H9 (cell line): ENCODE measurements around the gene LPAR1. TPM values are rescaled to one million over a fixed set of nuclear protein-coding genes. Genes with fewer than 3 reads are reported as not detected.

Experiments used
- DNase-seq: peaks from one replicate; pipeline ENCODE4 v3.0.0-alpha.2; 2017
- H2AFZ ChIP-seq: one replicate; pipeline ENCODE4 v1.6.1; 2013; ENCODE audit warnings: mild to moderate bottlenecking, low read length, control low read depth, moderate library complexity
- H2AK5ac ChIP-seq: 2 replicates; pipeline ENCODE4 v1.6.1; 2013; ENCODE audit warnings: low read length, control low read depth, mixed read lengths; ENCODE audit not compliant: insufficient read length
- H2BK120ac ChIP-seq: one replicate; pipeline ENCODE4 v1.6.1; 2013; ENCODE audit warnings: low read depth, mild to moderate bottlenecking, low read length, control low read depth, inconsistent platforms; ENCODE audit not compliant: poor library complexity, severe bottlenecking
- H2BK12ac ChIP-seq: 2 replicates; pipeline ENCODE4 v1.6.1; 2013; ENCODE audit warnings: low read length, control low read depth, mixed read lengths, low read depth; ENCODE audit not compliant: insufficient read length
- H2BK15ac ChIP-seq: 2 replicates; pipeline ENCODE4 v1.6.1; 2013; ENCODE audit warnings: low read depth, low read length, control low read depth
- H2BK20ac ChIP-seq: one replicate; pipeline ENCODE4 v1.6.1; 2013; ENCODE audit warnings: low read depth, mild to moderate bottlenecking, low read length, control low read depth, inconsistent platforms; ENCODE audit not compliant: poor library complexity, severe bottlenecking
- H2BK5ac ChIP-seq: 2 replicates; pipeline ENCODE4 v1.6.1; 2013; ENCODE audit warnings: low read length, control low read depth, mixed read lengths; ENCODE audit not compliant: insufficient read length
- H3K14ac ChIP-seq: 2 replicates; pipeline ENCODE4 v1.6.1; 2013; ENCODE audit warnings: low read length, control low read depth; ENCODE audit not compliant: insufficient read depth
- H3K18ac ChIP-seq: 2 replicates; pipeline ENCODE4 v1.6.1; 2013; ENCODE audit warnings: low read depth, mild to moderate bottlenecking, mixed read lengths, low read length, control low read depth; ENCODE audit not compliant: insufficient read length
- H3K23ac ChIP-seq: 2 replicates; pipeline ENCODE4 v1.6.1; 2013; ENCODE audit warnings: low read length, control low read depth, mixed read lengths, low read depth; ENCODE audit not compliant: insufficient read length
- H3K23me2 ChIP-seq: 2 replicates; pipeline ENCODE4 v1.6.1; 2013; ENCODE audit warnings: low read depth, mild to moderate bottlenecking, mixed read lengths, low read length, control low read depth; ENCODE audit not compliant: insufficient read length, poor library complexity, severe bottlenecking
- H3K27ac ChIP-seq: 2 replicates; pipeline ENCODE4 v1.5.1; 2013; ENCODE audit warnings: low read length, control low read depth, mixed read lengths, low read depth; ENCODE audit not compliant: insufficient read length
- H3K27me3 ChIP-seq: 2 replicates; pipeline ENCODE4 v1.6.1; 2013; ENCODE audit warnings: low read length, control low read depth, inconsistent platforms; ENCODE audit not compliant: insufficient read depth
- H3K4ac ChIP-seq: 2 replicates; pipeline ENCODE4 v1.6.1; 2013; ENCODE audit warnings: low read depth, mild to moderate bottlenecking, control low read depth, inconsistent platforms, low read length, moderate library complexity
- H3K4me1 ChIP-seq: 2 replicates; pipeline ENCODE4 v1.6.1; 2013; ENCODE audit warnings: low read length, control low read depth, inconsistent platforms; ENCODE audit not compliant: insufficient read depth
- H3K4me2 ChIP-seq: 2 replicates; pipeline ENCODE4 v1.6.1; 2013; ENCODE audit warnings: low read length, control low read depth, mixed read lengths; ENCODE audit not compliant: insufficient read length, insufficient read depth
- H3K56ac ChIP-seq: 2 replicates; pipeline ENCODE4 v1.6.1; 2013; ENCODE audit warnings: low read depth, mild to moderate bottlenecking, mixed read lengths, low read length, control low read depth; ENCODE audit not compliant: insufficient read length
- H3K79me1 ChIP-seq: 2 replicates; pipeline ENCODE4 v1.6.1; 2013; ENCODE audit warnings: low read depth, mild to moderate bottlenecking, moderate library complexity, low read length, control low read depth, inconsistent platforms; ENCODE audit not compliant: insufficient read depth, poor library complexity, severe bottlenecking
- H3K79me2 ChIP-seq: 2 replicates; pipeline ENCODE4 v1.6.1; 2013; ENCODE audit warnings: low read length, control low read depth, inconsistent platforms; ENCODE audit not compliant: insufficient read depth
- H3K9ac ChIP-seq: 2 replicates; pipeline ENCODE4 v1.6.1; 2013; ENCODE audit warnings: low read length, control low read depth, mixed read lengths; ENCODE audit not compliant: insufficient read length; ENCODE audit errors: extremely low read depth
- H3K9me3 ChIP-seq: one replicate; pipeline ENCODE4 v1.6.1; 2013; ENCODE audit warnings: low read depth, low read length, inconsistent platforms; ENCODE audit not compliant: control insufficient read depth
- H3T11ph ChIP-seq: one replicate; pipeline ENCODE4 v1.6.1; 2013; ENCODE audit warnings: mild to moderate bottlenecking, low read length, control low read depth, inconsistent platforms
- H4K20me1 ChIP-seq: one replicate; pipeline ENCODE4 v1.6.1; 2013; ENCODE audit not compliant: control insufficient read depth, insufficient read length, insufficient read depth
- H4K5ac ChIP-seq: 2 replicates; pipeline ENCODE4 v1.6.1; 2013; ENCODE audit warnings: low read depth, mild to moderate bottlenecking, mixed read lengths, low read length, control low read depth; ENCODE audit not compliant: insufficient read length
- H4K8ac ChIP-seq: replicated peaks from 2 replicates; pipeline ENCODE4 v1.6.1; 2013; ENCODE audit warnings: low read length, control low read depth, mixed read lengths, low read depth; ENCODE audit not compliant: insufficient read length
- H4K91ac ChIP-seq: 2 replicates; pipeline ENCODE4 v1.6.1; 2013; ENCODE audit warnings: low read depth, mild to moderate bottlenecking, moderate library complexity, mixed read lengths, low read length, control low read depth; ENCODE audit not compliant: insufficient read length
- H3K27ac Mint-ChIP-seq, 3 experiments: 2 replicates in 2 of 3; 3 replicates in 1 of 3; pipeline ENCODE4 v1.8.0; 2020 to 2021; ENCODE audit warnings: mixed read lengths in 3 of 3, mild to moderate bottlenecking in 1 of 3, moderate library complexity in 1 of 3
- H3K27me3 Mint-ChIP-seq: 2 replicates; pipeline ENCODE4 v1.8.0; 2021; ENCODE audit warnings: low read depth, mild to moderate bottlenecking, moderate library complexity, mixed read lengths
- H3K36me3 Mint-ChIP-seq, 3 experiments: 2 replicates in 2 of 3; 3 replicates in 1 of 3; pipeline ENCODE4 v1.8.0; 2020 to 2021; ENCODE audit warnings: low read depth in 3 of 3, mixed read lengths in 3 of 3; ENCODE audit not compliant: insufficient read depth in 1 of 3
- H3K4me1 Mint-ChIP-seq, 2 experiments: 2 replicates each; pipeline ENCODE4 v1.8.0; 2020; ENCODE audit warnings: mixed read lengths in 2 of 2
- H3K4me3 Mint-ChIP-seq, 2 experiments: 2 replicates in 1 of 2; 3 replicates in 1 of 2; pipeline ENCODE4 v1.8.0; 2020 to 2021; ENCODE audit warnings: mild to moderate bottlenecking in 2 of 2, mixed read lengths in 2 of 2, moderate library complexity in 1 of 2
- H3K9me3 Mint-ChIP-seq, 2 experiments: 2 replicates in 1 of 2; 3 replicates in 1 of 2; pipeline ENCODE4 v1.8.0; 2020; ENCODE audit warnings: mild to moderate bottlenecking in 2 of 2, mixed read lengths in 2 of 2, moderate library complexity in 1 of 2
- CTCF ChIP-seq: fragments of 200-600 bp; sonication (generic); conservative IDR thresholded peaks from 3 replicates; pipeline ENCODE4 v1.8.0; 2021; ENCODE audit warnings: antibody characterized with exemption, mild to moderate bottlenecking
- WGBS: extraction: QIAGEN DNeasy Blood & Tissue Kit; methylation state at CpG from one replicate; pipeline ENCODE4 v1.1.7; 2013; ENCODE audit warnings: missing lambda C conversion rate, low lambda C conversion rate, mixed read lengths; ENCODE audit not compliant: insufficient read length; ENCODE audit errors: extremely low coverage; 5-methylcytosine and 5-hydroxymethylcytosine counted together
- total RNA-seq: library from RNA; stranded (reverse); gene quantifications from 2 replicates; pipeline ENCODE4 v1.2.1, GENCODE V29; 2021

The LPAR1 gene
- total RNA-seq, 1 experiment from 2014 or later: 1.3 TPM

- peak overlapping the region in 2 of 3 experiments; percentile 25 to 92; a peak in 3 of 7 replicates for H3K27ac Mint-ChIP-seq
- H3K9me3 Mint-ChIP-seq: peaks cover 1 to 3% of the 10 kb centered on the region in 2 experiments; a peak in 3 of 5 replicates
- Histone ChIP-seq H3K4me1 (no peaks in the 10 kb centered on the region), H3K27me3 (no peaks in the 10 kb centered on the region), H3K56ac (no peak overlapping the region), H4K91ac (no peak overlapping the region), H3K4ac (no peak overlapping the region), H3K79me2 (no peaks in the 10 kb centered on the region), H3K9me3 (no peaks in the 10 kb centered on the region), H3K27ac (no peak overlapping the region), H3K79me1 (no peaks in the 10 kb centered on the region), H2BK15ac (no peak overlapping the region), H3K23me2 (no peaks in the 10 kb centered on the region), H3K14ac (no peak overlapping the region), H4K8ac (no peak overlapping the region), H2AK5ac (no peak overlapping the region), H3K4me2 (no peak overlapping the region), H4K5ac (no peak overlapping the region), H2AFZ (no peak overlapping the region), H2BK12ac (no peak overlapping the region), H2BK5ac (no peak overlapping the region), H2BK120ac (no peak overlapping the region), H4K20me1 (no peaks in the 10 kb centered on the region), H3K23ac (no peak overlapping the region), H2BK20ac (no peak overlapping the region), H3K18ac (no peak overlapping the region), H3T11ph (no peak overlapping the region), H3K9ac (no peak overlapping the region)
- TF ChIP-seq CTCF: no peak
- H3K36me3 Mint-ChIP-seq: peaks cover 0 to 4% (median 2%) of the 10 kb centered on the region in 3 experiments; a peak in 3 of 7 replicates
- H3K4me1 Mint-ChIP-seq: peaks cover 7 to 20% of the 10 kb centered on the region in 2 experiments; a peak in 3 of 4 replicates
- DNase-seq: peak; percentile 29
- no peak overlapping the region for H3K4me3 Mint-ChIP-seq
- WGBS: no CpG with 5 or more reads among the region's 4 CpGs
- no peaks in the 10 kb centered on the region for H3K27me3 Mint-ChIP-seq
Observed at GRCh38 chr9:110952540-110952859, 85.8 kb downstream of the LPAR1 start.
